NCI-H1694 (cell line): ENCODE results near the gene DDX51.

Experiments
- DNase-seq: peaks from one replicate; lab custom pipeline; 2025; lab: John Stamatoyannopoulos, UW

DDX51 gene, protein sequence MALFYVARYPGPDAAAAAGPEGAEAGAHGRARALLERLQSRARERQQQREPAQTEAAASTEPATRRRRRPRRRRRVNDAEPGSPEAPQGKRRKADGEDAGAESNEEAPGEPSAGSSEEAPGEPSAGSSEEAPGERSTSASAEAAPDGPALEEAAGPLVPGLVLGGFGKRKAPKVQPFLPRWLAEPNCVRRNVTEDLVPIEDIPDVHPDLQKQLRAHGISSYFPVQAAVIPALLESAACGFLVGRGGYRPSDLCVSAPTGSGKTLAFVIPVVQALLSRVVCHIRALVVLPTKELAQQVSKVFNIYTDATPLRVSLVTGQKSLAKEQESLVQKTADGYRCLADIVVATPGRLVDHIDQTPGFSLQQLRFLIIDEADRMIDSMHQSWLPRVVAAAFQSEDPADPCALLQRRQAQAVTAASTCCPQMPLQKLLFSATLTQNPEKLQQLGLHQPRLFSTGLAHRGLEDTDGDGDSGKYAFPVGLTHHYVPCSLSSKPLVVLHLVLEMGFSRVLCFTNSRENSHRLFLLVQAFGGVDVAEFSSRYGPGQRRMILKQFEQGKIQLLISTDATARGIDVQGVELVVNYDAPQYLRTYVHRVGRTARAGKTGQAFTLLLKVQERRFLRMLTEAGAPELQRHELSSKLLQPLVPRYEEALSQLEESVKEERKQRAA

GRCh38 chr12:132144115-132144809 is at the start of gene DDX51, which contains the start of gene NOC4L:
DDX51 (minus strand) TSS chr12:132144319; CDS start chr12:132144296, 23 bp downstream.
NOC4L (plus strand) TSS chr12:132144457; CDS start chr12:132144489, 32 bp downstream.
- DNase-seq = peak; percentile 65

DNA sequence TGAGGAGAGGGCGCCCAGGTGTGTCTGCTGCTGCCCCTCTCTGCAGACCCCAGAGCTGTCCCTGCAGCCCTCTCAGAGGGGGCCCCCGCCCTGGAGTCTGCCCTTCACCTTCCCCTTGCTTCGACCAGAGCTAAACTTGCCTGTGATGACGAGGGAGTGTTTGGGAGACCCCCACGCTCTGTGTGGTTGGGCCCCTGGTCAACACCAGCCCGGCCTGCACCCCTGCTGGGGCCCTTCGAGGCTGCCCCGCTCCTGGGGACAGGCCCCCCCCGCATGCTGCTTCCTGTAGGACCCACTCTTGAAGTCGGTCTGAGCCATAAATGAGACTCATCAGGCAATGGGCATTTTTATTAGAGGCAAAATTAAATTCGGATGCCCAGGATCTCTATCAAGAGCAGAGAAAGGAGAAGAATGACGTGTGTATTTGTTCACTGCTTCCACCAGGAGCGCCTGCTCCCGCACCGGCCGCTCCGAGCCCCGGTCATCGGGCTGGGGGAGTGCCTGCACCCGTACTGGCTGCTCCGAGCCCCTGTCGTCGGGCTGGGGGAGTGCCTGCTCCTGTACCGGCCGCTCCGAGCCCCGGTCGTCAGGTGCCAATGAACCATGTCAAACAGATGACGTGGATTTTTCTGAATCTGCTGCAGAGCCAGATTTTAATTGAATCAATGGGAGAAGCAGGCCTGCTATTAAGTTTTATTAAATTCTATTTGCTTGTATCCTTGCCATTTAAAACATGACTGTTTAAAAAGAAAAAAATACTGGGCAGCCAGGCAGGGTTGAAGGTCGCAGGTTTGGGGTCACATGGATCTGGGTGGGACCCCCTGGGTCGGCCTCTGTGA is 47.8 kb upstream of the DDX51 start:
- DNase-seq = no peak

DNA sequence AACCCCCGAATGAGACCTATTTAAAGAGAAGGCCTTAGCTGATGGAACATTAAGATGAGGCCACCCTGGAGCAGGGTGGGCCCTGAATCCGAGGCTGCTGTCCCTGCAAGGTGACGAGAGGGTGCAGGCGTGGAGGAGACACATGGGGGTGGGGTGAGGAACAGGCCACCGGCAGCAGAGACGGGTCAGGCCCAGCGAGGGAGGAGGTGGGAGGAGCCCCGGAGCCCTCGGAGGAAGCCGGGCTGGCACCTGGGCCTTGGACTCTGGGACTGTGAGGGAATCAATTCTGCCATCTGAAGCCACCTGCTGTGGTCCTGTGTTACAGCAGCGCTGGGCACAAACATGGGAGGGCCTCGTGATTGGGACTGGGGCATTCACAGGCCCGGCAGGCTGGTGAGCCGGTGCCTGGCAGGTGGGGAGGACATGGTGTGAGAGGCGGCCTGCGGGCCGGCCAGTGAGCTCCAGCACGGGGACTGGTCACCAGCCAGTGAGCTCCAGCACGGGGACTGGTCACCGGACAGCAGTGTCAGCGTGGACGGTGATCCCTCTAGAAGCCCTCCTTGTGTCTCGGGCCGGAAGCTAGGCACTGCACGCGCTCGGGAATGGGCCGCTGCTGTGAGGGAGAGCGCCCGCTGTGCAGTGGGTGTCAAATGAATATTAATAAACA is 46.8 kb upstream of the DDX51 start:
- no peak for DNase-seq

DNA sequence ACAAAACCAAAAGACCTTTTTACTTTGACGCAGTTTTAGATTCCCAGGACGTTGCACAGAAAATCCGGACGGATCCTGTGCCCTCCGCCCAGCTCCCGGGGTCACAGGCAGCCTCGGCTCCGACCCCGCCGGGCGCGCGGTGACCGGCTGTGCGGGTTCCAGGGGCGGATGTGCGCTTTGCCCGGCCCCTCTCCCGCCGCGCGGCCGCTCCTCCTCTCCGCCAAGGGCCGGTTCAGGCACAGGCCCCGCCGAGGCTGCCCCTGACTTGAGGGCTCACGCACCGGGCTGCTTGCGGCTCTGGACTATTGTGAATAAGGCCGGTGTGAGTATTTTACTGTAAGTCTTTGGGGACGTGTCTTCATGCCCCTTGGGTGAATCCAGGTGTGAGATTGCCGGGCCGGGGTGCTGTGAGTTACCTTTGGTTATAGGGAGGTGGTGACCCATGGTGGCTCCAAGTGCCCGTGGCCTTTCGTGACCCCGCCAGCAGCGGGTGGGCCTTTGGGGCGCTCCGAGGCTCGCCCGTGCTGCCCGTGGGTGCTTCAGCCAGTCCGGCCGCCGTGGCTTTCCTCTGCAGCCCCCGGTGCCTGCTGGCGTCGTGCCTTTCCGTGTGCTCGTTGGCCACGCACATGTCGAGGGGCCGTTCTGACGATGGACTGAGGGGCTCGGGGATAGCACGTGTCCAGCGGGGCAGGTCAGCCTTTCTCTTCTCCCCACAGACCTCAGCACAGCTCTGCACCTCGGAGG is 46.1 kb upstream of the DDX51 start:
- DNase-seq = no peak

DNA sequence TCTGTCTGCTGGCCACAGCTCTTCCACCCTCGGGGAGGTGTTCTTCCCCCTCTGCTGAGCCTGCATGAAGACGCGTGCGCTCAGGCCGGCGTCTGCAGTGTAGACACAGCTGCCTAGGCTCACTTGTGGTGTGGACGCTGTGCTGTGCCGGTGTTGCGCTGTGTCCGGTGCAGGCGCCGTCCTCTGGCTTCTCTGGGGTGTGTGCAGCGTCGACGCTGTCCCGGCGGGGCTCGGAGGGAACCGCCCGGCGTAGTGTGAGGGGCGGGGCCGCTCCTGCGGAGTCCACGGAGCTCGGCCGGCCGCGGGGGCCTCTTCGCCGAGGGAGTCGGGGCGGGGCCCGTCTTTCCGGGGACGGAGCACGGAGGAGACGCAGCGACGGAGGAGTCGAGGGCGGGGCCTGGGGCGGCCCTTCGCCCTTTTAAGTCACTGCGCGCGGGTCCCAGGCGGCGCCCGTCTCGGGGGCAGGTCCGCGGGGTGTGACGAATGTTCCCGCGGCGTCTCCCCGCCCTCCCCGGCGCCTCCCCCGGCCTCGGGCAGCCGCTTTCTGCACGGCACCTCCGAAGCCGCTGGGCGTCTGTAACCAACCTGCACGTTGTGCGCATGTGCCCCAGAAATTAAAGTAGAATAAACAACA is 45.4 kb upstream of the DDX51 start:
- DNase-seq = no peak

- no peak for DNase-seq
These were observed 44.8 kb upstream of the DDX51 start for GRCh38 chr12:132188916-132189325.

GRCh38 chr12:132188451-132188901 is 44.4 kb upstream of the DDX51 start:
- no peak for DNase-seq

DNA sequence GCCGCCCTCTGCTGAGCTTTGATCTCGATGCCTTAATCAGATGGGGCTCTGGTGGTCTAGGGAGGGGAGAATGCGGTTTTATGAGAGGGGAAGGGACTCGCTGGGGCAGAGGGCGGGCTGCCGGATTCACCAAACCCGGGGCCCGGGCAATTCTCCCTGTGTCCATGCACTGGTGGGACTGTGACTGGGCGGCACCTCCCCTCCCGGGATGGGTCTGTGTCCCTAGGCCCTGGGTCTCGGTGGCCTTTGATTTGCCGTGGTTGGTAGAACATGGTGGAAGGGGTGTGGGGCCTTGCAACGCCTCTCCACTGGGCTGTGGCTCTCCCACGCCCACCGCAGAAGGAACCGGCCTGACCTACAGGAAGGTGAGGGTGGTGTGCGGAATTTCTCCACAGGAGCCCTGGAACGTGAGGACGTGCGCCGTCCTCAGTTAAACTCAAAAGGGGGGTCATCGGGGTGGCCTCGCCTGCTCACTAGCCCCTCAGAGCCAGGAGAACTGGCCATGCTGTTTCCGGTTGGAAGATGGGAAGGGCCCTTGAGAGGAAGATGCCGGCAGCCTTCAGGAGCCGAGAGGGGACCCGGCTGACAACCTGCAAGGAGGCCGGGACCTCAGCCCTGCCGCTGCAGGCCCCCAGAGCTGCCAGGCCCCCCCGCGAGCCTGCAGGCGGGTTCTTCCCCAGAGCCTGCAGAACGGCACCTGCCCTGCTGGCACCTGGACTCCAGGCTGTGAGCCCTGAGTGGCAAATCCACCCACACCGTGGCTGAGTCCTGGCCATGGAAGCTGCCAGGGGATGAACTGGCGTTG is 43.7 kb upstream of the DDX51 start:
- no peak for DNase-seq

DNA sequence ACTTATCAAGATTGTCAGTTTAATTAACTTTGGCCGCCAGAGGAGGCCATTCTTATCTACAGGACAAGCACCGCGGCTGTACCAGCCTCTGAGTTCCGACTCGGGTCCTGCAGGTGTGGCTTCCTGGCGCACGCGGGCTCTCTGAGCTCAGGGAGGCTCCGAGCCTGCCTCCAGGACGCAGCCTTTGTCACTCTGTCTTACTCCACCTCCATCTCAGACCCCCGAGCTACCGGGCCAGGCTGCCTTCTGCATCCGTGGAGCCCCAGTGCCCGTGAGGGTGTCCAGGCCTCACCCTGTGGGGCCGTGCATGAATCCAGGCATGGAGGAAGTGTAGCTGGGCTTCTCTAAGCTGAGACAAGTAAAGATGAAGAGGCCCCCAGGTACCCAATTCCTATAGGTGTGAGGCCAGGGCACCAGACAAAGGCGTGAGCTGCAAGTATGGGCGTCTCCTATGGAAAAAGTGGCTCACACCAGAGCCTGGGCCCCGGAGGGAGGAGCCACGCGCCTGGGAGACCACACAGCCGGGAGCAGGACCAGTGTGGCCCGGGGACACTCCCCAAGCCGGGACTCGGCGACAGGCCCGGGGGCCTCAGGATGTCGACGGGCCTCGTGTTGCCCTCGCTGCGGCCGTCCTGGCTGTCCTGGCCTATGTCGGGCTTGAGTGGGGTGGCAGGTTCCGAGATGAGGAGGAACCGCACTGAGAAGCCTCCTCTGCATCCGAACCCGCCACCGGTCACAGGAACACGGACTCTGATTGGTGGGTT is 42.9 kb upstream of the DDX51 start:
- DNase-seq = no peak

DNA sequence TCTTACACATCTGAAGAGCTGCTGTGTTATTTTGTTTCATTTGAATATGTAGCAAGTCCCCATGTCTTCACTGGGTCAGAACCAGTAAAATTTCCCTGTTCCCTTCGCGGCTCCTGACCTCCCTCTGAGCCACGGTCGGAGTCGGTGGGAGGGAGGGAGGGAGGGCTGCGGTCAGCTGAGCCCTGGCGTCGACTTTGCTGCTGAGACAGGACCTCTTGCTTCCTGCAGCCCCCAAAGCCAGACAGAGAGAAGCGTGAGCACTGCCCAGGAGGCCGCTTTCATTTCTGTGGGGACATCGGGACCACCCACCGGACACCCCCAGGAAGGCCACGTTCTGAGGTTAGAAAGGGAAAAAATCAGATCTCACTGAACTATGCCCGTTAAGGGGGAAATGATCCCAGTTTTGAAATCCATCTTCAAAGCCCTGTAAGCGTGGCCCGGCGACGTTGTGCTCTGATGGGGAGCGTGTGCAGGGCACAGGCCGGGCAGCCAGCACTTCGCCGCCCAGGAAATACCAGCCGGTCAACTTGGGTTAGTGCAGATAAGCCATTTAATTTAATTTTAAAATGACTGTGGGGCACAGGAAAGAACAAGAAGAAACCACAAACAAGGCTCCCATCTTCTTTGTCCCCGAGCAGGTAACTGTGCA is 42.2 kb upstream of the DDX51 start:
- DNase-seq = no peak

DNA sequence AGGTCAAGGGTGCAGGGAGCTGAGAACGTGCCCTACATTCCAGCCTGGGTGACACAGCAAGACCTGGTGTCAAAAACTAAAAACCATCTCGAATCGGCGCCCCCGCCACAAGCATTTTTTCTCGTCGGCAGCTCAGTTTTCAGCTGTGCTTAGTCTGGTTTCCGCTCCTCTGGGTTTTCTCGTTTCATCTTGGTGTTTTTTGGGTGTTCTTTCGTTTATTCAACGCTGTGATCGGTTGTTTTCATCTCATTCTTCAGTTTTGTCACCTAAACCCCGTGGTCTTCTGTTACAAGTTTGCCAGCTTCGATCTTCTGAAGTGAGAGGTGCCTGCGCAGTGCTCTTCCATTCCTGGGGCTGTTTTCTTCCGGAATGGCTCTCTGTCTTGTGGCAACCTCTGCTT is 41.6 kb upstream of the DDX51 start:
- DNase-seq = no peak

DNA sequence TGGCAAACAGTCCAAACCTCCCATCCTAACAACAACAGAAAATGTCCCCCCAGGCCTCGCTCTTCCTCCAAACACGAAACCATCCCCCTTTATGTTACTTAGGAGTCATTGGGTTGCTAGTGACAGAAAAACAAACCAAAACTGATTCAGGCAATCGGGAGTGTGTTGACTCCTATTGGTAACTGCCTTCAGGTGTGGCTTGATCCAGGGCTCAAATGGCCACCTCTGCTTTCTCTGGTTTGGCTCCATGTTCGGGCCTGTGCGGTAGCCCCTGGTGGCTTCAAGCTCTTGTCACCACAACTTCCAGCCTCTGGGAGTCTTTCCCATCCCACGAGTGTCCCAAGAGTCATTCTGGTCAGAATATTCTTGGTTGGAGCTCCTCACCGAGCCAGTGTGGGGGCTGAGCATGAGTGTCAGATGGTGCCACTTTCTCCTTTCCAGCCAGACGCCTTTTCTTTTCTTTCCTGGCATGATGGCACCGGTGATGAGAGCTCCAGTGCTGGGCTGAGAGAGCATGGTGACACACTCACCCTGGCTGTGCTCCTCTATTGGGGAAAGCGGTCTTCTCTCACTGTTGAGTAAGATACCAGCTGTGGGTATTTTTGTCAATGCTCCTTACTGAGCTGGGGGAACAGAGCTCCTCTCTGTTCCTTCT is 38.7 kb upstream of the DDX51 start:
- no peak for DNase-seq

DNA sequence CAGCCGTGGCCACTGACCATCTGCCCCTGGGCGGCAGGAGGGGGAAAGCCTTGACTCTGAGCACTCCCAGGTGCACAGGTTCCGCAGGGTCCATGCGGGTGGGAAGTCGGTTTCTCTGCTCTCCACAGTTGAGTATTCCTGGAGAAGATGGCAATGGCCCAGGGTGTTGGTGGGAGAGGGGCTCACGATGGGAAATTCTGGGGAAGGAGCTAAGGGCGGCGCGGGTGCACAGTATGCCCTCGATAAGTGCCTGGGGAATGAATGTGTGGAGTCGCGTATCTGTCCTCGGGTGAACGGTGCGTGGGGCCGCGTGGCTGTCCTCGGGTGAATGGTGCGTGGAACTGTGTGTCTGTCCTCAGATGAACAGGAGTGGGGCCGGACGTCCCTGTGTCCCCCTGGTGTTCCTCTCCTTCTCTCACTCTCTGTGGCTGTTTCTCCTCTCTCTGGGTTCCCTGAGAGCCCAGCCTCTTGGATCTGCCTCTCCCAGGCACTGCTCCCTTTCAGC is 38.1 kb upstream of the DDX51 start:
- no peak for DNase-seq

- no peak for DNase-seq
These were observed 37.6 kb upstream of the DDX51 start for GRCh38 chr12:132181570-132182200.

DNA sequence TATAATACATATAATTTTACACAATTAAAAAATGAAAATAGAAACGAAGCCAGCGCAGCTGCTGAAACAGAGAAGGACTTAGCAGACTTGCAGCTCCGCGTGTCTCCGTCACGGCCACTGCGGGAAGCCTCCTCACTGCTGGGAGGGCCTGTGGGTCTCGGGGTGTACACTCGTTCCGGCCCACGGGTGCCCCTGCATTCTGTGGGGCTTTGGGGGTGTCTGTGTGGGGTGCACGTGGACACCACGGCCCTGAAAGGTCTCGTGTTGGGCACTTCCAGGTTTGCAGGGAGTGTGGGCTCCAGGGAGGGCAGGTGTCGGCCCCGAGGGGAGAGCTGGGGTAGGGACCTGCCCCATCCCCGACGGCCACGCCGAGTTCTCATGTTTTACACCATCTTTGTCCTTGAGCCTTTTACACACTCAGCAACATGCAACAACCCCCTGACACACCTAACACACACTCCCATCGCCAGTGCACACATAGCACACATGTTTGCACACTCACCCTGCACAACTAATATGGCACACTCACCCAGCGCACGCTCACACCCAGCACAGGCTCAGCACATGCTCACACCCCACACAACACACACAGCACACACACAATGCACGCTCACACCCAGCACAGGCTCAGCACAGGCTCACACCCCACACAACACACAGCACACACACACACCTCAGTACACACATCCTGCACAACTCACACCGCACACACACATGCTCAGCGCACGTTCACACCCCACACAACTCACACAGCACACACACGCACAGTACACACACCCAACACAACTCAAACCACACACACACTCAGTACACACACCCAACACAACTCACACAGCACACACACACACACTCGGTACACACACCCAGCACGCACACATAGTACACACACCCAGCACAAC is 36.8 kb upstream of the DDX51 start:
- no peak for DNase-seq
